ENCODE measurements around the gene NETO2. TPM values are rescaled to one million over a fixed set of nuclear protein-coding genes. Genes with fewer than 3 reads are reported as not detected.
"Not testable (repeated sequence)": the region's sequence is repeated elsewhere in the genome, so short reads cannot be mapped to it uniquely, and the experiment has no call there.

NETO2 gene
- total RNA-seq, 1 experiment from 2014 or later: 10.3 TPM

DNA sequence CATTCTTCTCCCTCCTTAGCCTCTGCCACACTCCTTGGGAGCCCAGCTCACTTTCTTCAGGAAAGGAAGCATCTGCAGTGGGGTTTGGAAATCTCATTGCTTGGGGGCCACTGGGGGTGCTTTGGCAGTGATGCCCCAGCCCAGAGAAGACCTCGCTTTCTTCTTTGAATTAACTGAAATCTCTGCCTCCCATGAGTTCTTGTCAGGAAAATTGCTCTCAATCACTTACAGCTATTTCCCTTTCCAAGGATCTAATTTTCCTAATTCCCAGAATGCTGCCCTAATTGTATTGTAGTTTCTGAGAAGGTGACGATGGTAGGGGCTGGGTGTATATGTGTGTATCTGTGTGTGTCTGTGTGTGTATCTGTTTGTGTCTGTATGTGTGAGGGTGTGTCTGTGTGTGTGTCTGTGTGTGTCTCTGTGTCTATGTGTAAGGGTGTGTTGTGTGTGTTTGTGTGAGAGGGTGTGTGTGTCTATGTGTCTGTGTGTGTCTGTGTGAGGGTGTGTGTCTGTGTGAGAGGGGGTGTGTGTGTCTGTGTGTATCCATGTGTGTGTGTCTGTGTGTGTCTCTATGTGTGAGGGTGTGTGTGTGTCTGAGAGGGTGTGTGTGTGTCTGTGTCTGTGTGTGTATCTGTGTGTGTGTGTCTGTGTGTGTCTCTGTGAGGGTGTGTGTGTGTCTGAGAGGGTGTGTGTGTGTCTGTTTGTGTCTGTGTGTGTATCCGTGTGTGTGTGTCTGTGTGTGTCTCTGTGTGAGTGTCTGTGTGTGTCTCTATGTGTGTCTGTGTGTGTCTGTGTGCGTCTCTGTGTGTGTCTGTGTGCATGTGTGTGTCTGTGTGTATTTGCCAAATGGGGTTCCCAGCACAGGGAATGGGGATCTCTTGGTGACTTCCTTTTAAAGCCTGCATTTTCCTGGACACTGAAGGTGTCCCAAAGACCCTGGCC is 86.8 kb downstream of the NETO2 start:
- no peaks in the 10 kb centered on the region for H3K4me1 ChIP-seq (ENCODE audit: control insufficient read depth in 1 of 2, insufficient read depth in 2 of 2, low read length in 2 of 2)
- H4K20me1 ChIP-seq (ENCODE audit: insufficient read depth): no peaks in the 10 kb centered on the region
- DNase-seq (ENCODE audit: low read depth, low spot score) (no peak), ATAC-seq (no peak)
- no peak overlapping the region for H3K4me3 ChIP-seq (replicated peaks in 1 of 2; ENCODE audit: low read depth in 1 of 2, low read length in 2 of 2)
- H3K27ac ChIP-seq (ENCODE audit: low read depth, low read length): no peak overlapping the region
- H3K9me3 ChIP-seq (ENCODE audit: control insufficient read depth in 1 of 2, insufficient read depth in 1 of 2, low read depth in 1 of 2, low read length in 2 of 2): no peaks in the 10 kb centered on the region; a peak in 1 of 4 replicates
- H3K36me3 ChIP-seq (ENCODE audit: control insufficient read depth in 1 of 2, insufficient read depth in 2 of 2, low read length in 2 of 2): no peaks in the 10 kb centered on the region
- intact Hi-C loops (cut with micrococcal nuclease): no loop called here
- no peaks in the 10 kb centered on the region for H3K9me2 ChIP-seq (ENCODE audit: insufficient read depth)
- ChIA-PET CTCF (interaction anchor here (1.5 kb wide), 1 partner anchor 8 kb away, joined by 3 read pairs; no protein-coding TSS in a partner anchor), RAD21 (ENCODE audit: low non-redundant PET in 1 of 2, low total read pairs in 2 of 2, uncharacterized antibody in 2 of 2, unreplicated experiment in 2 of 2) (no interaction called here), POLR2A (no interaction called here)
- no peak overlapping the region for H3K4me2 ChIP-seq (ENCODE audit: low read length)
- H3K27me3 ChIP-seq (ENCODE audit: insufficient read depth, low read length): no peaks in the 10 kb centered on the region
- BruUV-seq (replicated peaks): no TSS peak
- no peaks in the 10 kb centered on the region for H3K79me2 ChIP-seq (ENCODE audit: insufficient read depth, low read length)
- H3K9ac ChIP-seq (ENCODE audit: low read length): no peak overlapping the region
- TF ChIP-seq YY1 (IDR thresholded peaks at IDR 0.05; ENCODE audit: extremely low read depth, insufficient replicate concordance, low read depth, low read length): no peak
- H2AFZ ChIP-seq (ENCODE audit: low read depth, low read length, poor library complexity, severe bottlenecking): no peak overlapping the region

DNA sequence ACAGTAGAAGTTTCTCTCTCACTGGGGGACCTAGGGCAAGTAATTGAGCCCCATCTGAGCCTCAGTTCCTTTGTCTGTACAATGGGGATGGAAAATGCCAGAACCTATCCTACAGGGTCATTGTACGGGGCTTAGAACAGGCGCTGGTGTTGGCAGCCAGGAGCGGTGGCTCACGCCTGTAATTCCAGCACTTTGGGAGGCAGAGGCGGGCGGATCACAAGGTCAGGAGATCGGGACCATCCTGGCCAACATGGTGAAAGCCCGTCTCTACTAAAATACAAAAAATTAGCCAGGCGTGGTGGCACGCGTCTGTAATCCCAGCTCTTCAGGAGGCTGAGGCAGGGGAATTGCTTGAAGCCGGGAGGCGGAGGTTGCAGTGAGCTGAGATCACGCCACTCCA is 87.7 kb downstream of the NETO2 start:
- DNase-seq (ENCODE audit: low read depth, low spot score); H3K79me2 ChIP-seq (ENCODE audit: insufficient read depth, low read length); H3K27ac ChIP-seq (ENCODE audit: low read depth, low read length); H3K9me2 ChIP-seq (ENCODE audit: insufficient read depth); intact Hi-C loops (cut with micrococcal nuclease); H4K20me1 ChIP-seq (ENCODE audit: insufficient read depth); H3K27me3 ChIP-seq (ENCODE audit: insufficient read depth, low read length); H3K36me3 ChIP-seq (ENCODE audit: control insufficient read depth in 1 of 2, insufficient read depth in 2 of 2, low read length in 2 of 2); POLR2A ChIA-PET; H3K4me2 ChIP-seq (ENCODE audit: low read length); RAD21 ChIA-PET (ENCODE audit: low non-redundant PET in 1 of 2, low total read pairs in 2 of 2, uncharacterized antibody in 2 of 2, unreplicated experiment in 2 of 2); H3K9ac ChIP-seq (ENCODE audit: low read length); H2AFZ ChIP-seq (ENCODE audit: low read depth, low read length, poor library complexity, severe bottlenecking); H3K4me3 ChIP-seq (replicated peaks in 1 of 2; ENCODE audit: low read depth in 1 of 2, low read length in 2 of 2); BruUV-seq (replicated peaks); H3K4me1 ChIP-seq (ENCODE audit: control insufficient read depth in 1 of 2, insufficient read depth in 2 of 2, low read length in 2 of 2); H3K9me3 ChIP-seq (ENCODE audit: control insufficient read depth in 1 of 2, insufficient read depth in 1 of 2, low read depth in 1 of 2, low read length in 2 of 2); ATAC-seq: not testable (repeated sequence)
- CTCF ChIA-PET: interaction anchor here (1.5 kb wide), 1 partner anchor 9 kb away, joined by 3 read pairs; no protein-coding TSS in a partner anchor

Measured in HCT116 (cell line).